Measurements from ENCODE around the gene ZAP70.

ZAP70 gene

GRCh38 chr2:97769308-97769707, 55.9 kb downstream of the ZAP70 start:
- Histone ChIP-seq H3K79me2 (ENCODE audit: control insufficient read depth, insufficient read depth, low read length, unreplicated experiment) (no peaks in the 10 kb centered on the region), H3K36me3 (ENCODE audit: insufficient read depth, low read length) (peaks cover 15% of the 10 kb centered on the region; the same call in 1 of the 2 replicates), H3K27me3 (ENCODE audit: insufficient read depth, low read length) (no peaks in the 10 kb centered on the region), H2AFZ (ENCODE audit: low read length, unreplicated experiment) (no peak overlapping the region), H3K4me1 (ENCODE audit: control insufficient read depth, insufficient read depth, low read length, unreplicated experiment) (no peaks in the 10 kb centered on the region), H3K27ac (ENCODE audit: low read depth, low read length) (no peak overlapping the region), H3K4me3 (ENCODE audit: low read depth, low read length) (no peak overlapping the region)

- H3K4me3 ChIP-seq (ENCODE audit: low read depth, low read length) = no peak overlapping the region
- no peaks in the 10 kb centered on the region for H3K4me1 ChIP-seq (ENCODE audit: control insufficient read depth, insufficient read depth, low read length, unreplicated experiment)
- no peak overlapping the region for H2AFZ ChIP-seq (ENCODE audit: low read length, unreplicated experiment)
- H3K79me2 ChIP-seq (ENCODE audit: control insufficient read depth, insufficient read depth, low read length, unreplicated experiment) = no peaks in the 10 kb centered on the region
- H3K36me3 ChIP-seq (ENCODE audit: insufficient read depth, low read length) = peaks cover 17% of the 10 kb centered on the region
- no peaks in the 10 kb centered on the region for H3K27me3 ChIP-seq (ENCODE audit: insufficient read depth, low read length)
- H3K27ac ChIP-seq (ENCODE audit: low read depth, low read length) = no peak overlapping the region
Observed at GRCh38 chr2:97769711-97770110, 56.3 kb downstream of the ZAP70 start.

GRCh38 chr2:97770445-97770844, 57.1 kb downstream of the ZAP70 start:
- Histone ChIP-seq H3K79me2 (ENCODE audit: control insufficient read depth, insufficient read depth, low read length, unreplicated experiment) (no peaks in the 10 kb centered on the region), H3K4me3 (ENCODE audit: low read depth, low read length) (no peak overlapping the region), H3K27me3 (ENCODE audit: insufficient read depth, low read length) (no peaks in the 10 kb centered on the region), H3K36me3 (ENCODE audit: insufficient read depth, low read length) (peaks cover 18% of the 10 kb centered on the region), H3K4me1 (ENCODE audit: control insufficient read depth, insufficient read depth, low read length, unreplicated experiment) (no peaks in the 10 kb centered on the region), H3K27ac (ENCODE audit: low read depth, low read length) (no peak overlapping the region), H2AFZ (ENCODE audit: low read length, unreplicated experiment) (no peak overlapping the region)

GRCh38 chr2:97774425-97774824, 61.0 kb downstream of the ZAP70 start:
- no peak overlapping the region for H3K4me3 ChIP-seq (ENCODE audit: low read depth, low read length)
- no peak overlapping the region for H2AFZ ChIP-seq (ENCODE audit: low read length, unreplicated experiment)
- no peaks in the 10 kb centered on the region for H3K4me1 ChIP-seq (ENCODE audit: control insufficient read depth, insufficient read depth, low read length, unreplicated experiment)
- H3K79me2 ChIP-seq (ENCODE audit: control insufficient read depth, insufficient read depth, low read length, unreplicated experiment) = no peaks in the 10 kb centered on the region
- peaks cover 8% of the 10 kb centered on the region for H3K36me3 ChIP-seq (ENCODE audit: insufficient read depth, low read length)
- no peak overlapping the region for H3K27ac ChIP-seq (ENCODE audit: low read depth, low read length)
- H3K27me3 ChIP-seq (ENCODE audit: insufficient read depth, low read length) = no peaks in the 10 kb centered on the region

GRCh38 chr2:97775074-97775473, 61.7 kb downstream of the ZAP70 start:
- Histone ChIP-seq H3K27ac (ENCODE audit: low read depth, low read length) (no peak overlapping the region), H3K79me2 (ENCODE audit: control insufficient read depth, insufficient read depth, low read length, unreplicated experiment) (no peaks in the 10 kb centered on the region), H2AFZ (ENCODE audit: low read length, unreplicated experiment) (no peak overlapping the region), H3K4me3 (ENCODE audit: low read depth, low read length) (no peak overlapping the region), H3K36me3 (ENCODE audit: insufficient read depth, low read length) (peaks cover 8% of the 10 kb centered on the region), H3K4me1 (ENCODE audit: control insufficient read depth, insufficient read depth, low read length, unreplicated experiment) (no peaks in the 10 kb centered on the region), H3K27me3 (ENCODE audit: insufficient read depth, low read length) (no peaks in the 10 kb centered on the region)

- Histone ChIP-seq H3K27me3 (ENCODE audit: insufficient read depth, low read length) (no peaks in the 10 kb centered on the region), H3K36me3 (ENCODE audit: insufficient read depth, low read length) (peaks cover 3% of the 10 kb centered on the region; the same call in 1 of the 2 replicates), H2AFZ (ENCODE audit: low read length, unreplicated experiment) (no peak overlapping the region)
Observed at GRCh38 chr2:97779141-97779540, 65.8 kb downstream of the ZAP70 start.

GRCh38 chr2:97781981-97782380, 68.6 kb downstream of the ZAP70 start:
- H3K27me3 ChIP-seq (ENCODE audit: insufficient read depth, low read length) = no peaks in the 10 kb centered on the region
- H3K27ac ChIP-seq (ENCODE audit: low read depth, low read length) = no peak overlapping the region
- H3K4me3 ChIP-seq (ENCODE audit: low read depth, low read length) = no peak overlapping the region
- H3K79me2 ChIP-seq (ENCODE audit: control insufficient read depth, insufficient read depth, low read length, unreplicated experiment) = no peaks in the 10 kb centered on the region
- H2AFZ ChIP-seq (ENCODE audit: low read length, unreplicated experiment) = no peak overlapping the region
- no peaks in the 10 kb centered on the region for H3K4me1 ChIP-seq (ENCODE audit: control insufficient read depth, insufficient read depth, low read length, unreplicated experiment)
- H3K36me3 ChIP-seq (ENCODE audit: insufficient read depth, low read length) = no peaks in the 10 kb centered on the region

More at GRCh38 chr2:97779141-97779540, 65.8 kb downstream of the ZAP70 start:
- Histone ChIP-seq H3K4me3 (ENCODE audit: low read depth, low read length) (no peak overlapping the region), H3K79me2 (ENCODE audit: control insufficient read depth, insufficient read depth, low read length, unreplicated experiment) (no peaks in the 10 kb centered on the region), H3K4me1 (ENCODE audit: control insufficient read depth, insufficient read depth, low read length, unreplicated experiment) (no peaks in the 10 kb centered on the region), H3K27ac (ENCODE audit: low read depth, low read length) (no peak overlapping the region)

GRCh38 chr2:97784953-97785352, 71.6 kb downstream of the ZAP70 start:
- Histone ChIP-seq H3K27ac (ENCODE audit: low read depth, low read length) (no peak overlapping the region), H3K36me3 (ENCODE audit: insufficient read depth, low read length) (no peaks in the 10 kb centered on the region), H2AFZ (ENCODE audit: low read length, unreplicated experiment) (no peak overlapping the region), H3K4me3 (ENCODE audit: low read depth, low read length) (no peak overlapping the region), H3K4me1 (ENCODE audit: control insufficient read depth, insufficient read depth, low read length, unreplicated experiment) (no peaks in the 10 kb centered on the region), H3K79me2 (ENCODE audit: control insufficient read depth, insufficient read depth, low read length, unreplicated experiment) (no peaks in the 10 kb centered on the region), H3K27me3 (ENCODE audit: insufficient read depth, low read length) (no peaks in the 10 kb centered on the region)

GRCh38 chr2:97785818-97786217, 72.4 kb downstream of the ZAP70 start:
- Histone ChIP-seq H3K4me1 (ENCODE audit: control insufficient read depth, insufficient read depth, low read length, unreplicated experiment) (no peaks in the 10 kb centered on the region), H3K4me3 (ENCODE audit: low read depth, low read length) (no peak overlapping the region), H2AFZ (ENCODE audit: low read length, unreplicated experiment) (no peak overlapping the region), H3K79me2 (ENCODE audit: control insufficient read depth, insufficient read depth, low read length, unreplicated experiment) (no peaks in the 10 kb centered on the region), H3K27ac (ENCODE audit: low read depth, low read length) (no peak overlapping the region), H3K36me3 (ENCODE audit: insufficient read depth, low read length) (no peaks in the 10 kb centered on the region), H3K27me3 (ENCODE audit: insufficient read depth, low read length) (no peaks in the 10 kb centered on the region)

GRCh38 chr2:97788986-97789644, 75.7 kb downstream of the ZAP70 start:
- H3K4me3 ChIP-seq (ENCODE audit: low read depth, low read length) = no peak overlapping the region
- H2AFZ ChIP-seq (ENCODE audit: low read length, unreplicated experiment) = no peak overlapping the region
- H3K79me2 ChIP-seq (ENCODE audit: control insufficient read depth, insufficient read depth, low read length, unreplicated experiment) = no peaks in the 10 kb centered on the region
- no peaks in the 10 kb centered on the region for H3K27me3 ChIP-seq (ENCODE audit: insufficient read depth, low read length)
- peaks cover 10% of the 10 kb centered on the region for H3K36me3 ChIP-seq (ENCODE audit: insufficient read depth, low read length)
- no peak overlapping the region for H3K27ac ChIP-seq (ENCODE audit: low read depth, low read length)
- H3K4me1 ChIP-seq (ENCODE audit: control insufficient read depth, insufficient read depth, low read length, unreplicated experiment) = no peaks in the 10 kb centered on the region

Measured in ACC112 (cell line).